Nephron (organoid): ENCODE results near the gene CCDC102B.
A peak's percentile ranks its signal among the peaks of the same experiment; 100 is the strongest.

Experiments used
- H3K27ac Mint-ChIP-seq, 3 experiments: 2 replicates each; pipeline ENCODE4 v1.8.0; 2020; ENCODE audit warnings: mixed read lengths in 3 of 3, mild to moderate bottlenecking in 2 of 3, moderate library complexity in 1 of 3
- H3K27me3 Mint-ChIP-seq: 2 replicates; pipeline ENCODE4 v1.8.0; 2021; ENCODE audit warnings: low read depth, mild to moderate bottlenecking, moderate library complexity, mixed read lengths
- H3K36me3 Mint-ChIP-seq: 2 replicates; pipeline ENCODE4 v1.8.0; 2020; ENCODE audit warnings: low read depth, mixed read lengths
- H3K4me1 Mint-ChIP-seq: 2 replicates; pipeline ENCODE4 v1.8.0; 2020; ENCODE audit warnings: mixed read lengths
- H3K4me3 Mint-ChIP-seq, 3 experiments: 2 replicates each; pipeline ENCODE4 v1.8.0; 2020; ENCODE audit warnings: mild to moderate bottlenecking in 3 of 3, mixed read lengths in 3 of 3, moderate library complexity in 2 of 3
- H3K9me3 Mint-ChIP-seq: 2 replicates; pipeline ENCODE4 v1.8.0; 2020; ENCODE audit warnings: mixed read lengths
- TF ChIP-seq, protein P1 (sequence below), 3 experiments: fragments of 200-600 bp; sonication (generic); IDR thresholded peaks; one replicate each; pipeline ENCODE4 v1.5.0; 2021; ENCODE audit warnings: antibody characterized with exemption in 3 of 3; ENCODE audit not compliant: unreplicated experiment in 3 of 3

The CCDC102B gene

DNA sequence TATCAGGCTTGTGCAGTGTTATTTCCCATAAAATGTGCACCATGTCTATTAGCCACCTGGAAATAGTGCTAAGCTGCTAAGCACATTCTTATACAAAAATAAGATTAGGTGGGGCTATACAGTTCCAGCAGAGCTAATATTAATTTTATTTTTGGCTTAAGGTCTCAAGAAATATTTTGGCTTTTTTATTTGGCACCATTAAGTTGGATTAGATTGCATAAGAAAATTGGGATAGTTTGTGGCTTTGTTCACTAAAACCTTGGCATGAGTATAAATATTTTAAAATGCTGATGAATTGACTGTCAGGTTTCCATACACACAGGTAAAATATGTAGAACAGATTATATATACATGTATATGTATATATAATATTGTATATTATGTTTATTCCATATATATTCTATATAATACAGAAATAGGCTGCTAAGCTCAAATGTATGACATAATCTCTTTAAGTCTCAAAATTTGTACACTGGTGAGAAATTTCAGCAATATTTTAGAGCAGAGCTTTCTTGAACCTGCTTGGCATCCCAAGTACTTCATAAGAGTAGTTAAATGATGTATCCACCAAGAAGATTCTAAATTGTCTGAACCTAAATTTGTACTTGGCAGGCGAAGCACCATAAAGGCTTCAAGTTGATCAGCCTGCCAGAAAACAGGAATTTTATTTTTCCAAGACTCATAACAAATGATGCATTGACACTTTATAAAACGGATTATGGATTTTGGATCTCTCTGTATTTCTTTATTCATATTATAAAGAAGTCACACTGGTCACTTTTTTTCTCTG, 32.6 kb downstream of the CCDC102B start:
- Mint-ChIP-seq H3K36me3 (no peaks in the 10 kb centered on the region), H3K27ac (no peak overlapping the region), H3K4me1 (peaks cover 9% of the 10 kb centered on the region), H3K4me3 (no peak overlapping the region), H3K27me3 (no peaks in the 10 kb centered on the region), H3K9me3 (no peaks in the 10 kb centered on the region)
- TF ChIP-seq, protein P1, sequence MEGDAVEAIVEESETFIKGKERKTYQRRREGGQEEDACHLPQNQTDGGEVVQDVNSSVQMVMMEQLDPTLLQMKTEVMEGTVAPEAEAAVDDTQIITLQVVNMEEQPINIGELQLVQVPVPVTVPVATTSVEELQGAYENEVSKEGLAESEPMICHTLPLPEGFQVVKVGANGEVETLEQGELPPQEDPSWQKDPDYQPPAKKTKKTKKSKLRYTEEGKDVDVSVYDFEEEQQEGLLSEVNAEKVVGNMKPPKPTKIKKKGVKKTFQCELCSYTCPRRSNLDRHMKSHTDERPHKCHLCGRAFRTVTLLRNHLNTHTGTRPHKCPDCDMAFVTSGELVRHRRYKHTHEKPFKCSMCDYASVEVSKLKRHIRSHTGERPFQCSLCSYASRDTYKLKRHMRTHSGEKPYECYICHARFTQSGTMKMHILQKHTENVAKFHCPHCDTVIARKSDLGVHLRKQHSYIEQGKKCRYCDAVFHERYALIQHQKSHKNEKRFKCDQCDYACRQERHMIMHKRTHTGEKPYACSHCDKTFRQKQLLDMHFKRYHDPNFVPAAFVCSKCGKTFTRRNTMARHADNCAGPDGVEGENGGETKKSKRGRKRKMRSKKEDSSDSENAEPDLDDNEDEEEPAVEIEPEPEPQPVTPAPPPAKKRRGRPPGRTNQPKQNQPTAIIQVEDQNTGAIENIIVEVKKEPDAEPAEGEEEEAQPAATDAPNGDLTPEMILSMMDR (IDR thresholded peaks at IDR 0.05; ENCODE audit: unreplicated experiment in 3 of 3), result no peak

DNA sequence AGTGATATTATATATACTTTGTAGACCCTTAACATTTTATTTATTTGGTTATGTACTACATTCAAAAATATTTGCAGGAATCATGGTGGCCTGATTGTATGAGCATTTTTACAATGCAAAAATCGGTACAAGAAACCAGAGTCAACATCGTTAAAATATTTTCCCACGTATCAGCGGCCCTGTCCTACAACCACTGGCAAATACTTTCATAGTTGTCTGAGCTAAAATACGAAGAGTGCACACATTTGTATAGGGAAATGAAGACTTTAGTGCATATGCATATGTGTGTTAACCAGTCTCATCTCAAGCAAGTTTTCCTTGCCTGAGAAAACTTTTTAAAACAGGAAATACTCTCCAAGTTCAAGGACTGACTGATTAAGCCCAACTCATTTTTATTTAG, 35.9 kb downstream of the CCDC102B start:
- no peaks in the 10 kb centered on the region for H3K36me3 Mint-ChIP-seq

DNA sequence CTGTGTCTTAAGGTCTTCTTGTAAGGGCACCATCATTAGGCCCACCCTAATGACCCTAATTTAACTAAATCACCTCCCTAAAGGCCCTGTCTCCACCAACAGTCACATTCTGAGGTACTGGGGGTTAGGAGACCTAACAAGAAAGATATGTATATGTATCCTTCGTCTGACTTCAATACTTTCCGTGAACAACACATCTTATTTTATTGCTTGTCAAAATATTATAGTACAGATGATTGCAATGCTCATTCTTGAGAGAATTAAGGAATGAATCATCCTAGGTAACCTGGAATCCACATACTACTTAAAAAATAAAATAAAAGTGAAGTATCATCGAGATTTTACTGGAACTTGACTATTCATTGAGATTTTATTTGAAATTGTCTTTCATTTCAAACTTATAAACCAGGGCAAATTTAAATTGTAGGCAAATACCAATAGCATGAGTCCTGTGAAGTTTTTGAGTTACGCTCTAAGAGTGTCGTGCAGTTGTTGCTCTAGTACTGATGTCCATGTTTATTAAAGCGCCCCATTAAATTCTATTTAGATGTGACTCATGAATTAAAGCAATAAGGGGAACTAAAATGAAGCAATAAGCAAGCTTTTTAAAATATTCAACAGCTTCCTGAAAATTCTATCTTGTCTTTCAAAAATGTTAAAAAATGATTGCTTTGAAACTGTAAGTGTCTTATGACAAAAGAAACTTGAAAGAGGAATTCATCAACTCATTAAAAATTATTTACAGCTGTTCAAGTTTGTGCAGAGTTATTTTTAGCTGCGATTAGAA, 40.0 kb downstream of the CCDC102B start:
- no peaks in the 10 kb centered on the region for H3K9me3 Mint-ChIP-seq
- H3K27me3 Mint-ChIP-seq, result no peaks in the 10 kb centered on the region
- no peaks in the 10 kb centered on the region for H3K36me3 Mint-ChIP-seq
- peaks cover 18% of the 10 kb centered on the region for H3K4me1 Mint-ChIP-seq
- TF ChIP-seq, protein P1 (IDR thresholded peaks at IDR 0.05; ENCODE audit: unreplicated experiment in 3 of 3), result no peak
- peak overlapping the region in 1 of 3 experiments; percentile 44 for H3K27ac Mint-ChIP-seq
- no peak overlapping the region for H3K4me3 Mint-ChIP-seq

More for the DNA sequence above, 35.9 kb downstream of the CCDC102B start:
- Mint-ChIP-seq H3K27ac (no peak overlapping the region), H3K9me3 (no peaks in the 10 kb centered on the region), H3K4me1 (peaks cover 15% of the 10 kb centered on the region), H3K27me3 (no peaks in the 10 kb centered on the region), H3K4me3 (no peak overlapping the region)
- TF ChIP-seq, protein P1 (IDR thresholded peaks at IDR 0.05; ENCODE audit: unreplicated experiment in 3 of 3), result no peak

DNA sequence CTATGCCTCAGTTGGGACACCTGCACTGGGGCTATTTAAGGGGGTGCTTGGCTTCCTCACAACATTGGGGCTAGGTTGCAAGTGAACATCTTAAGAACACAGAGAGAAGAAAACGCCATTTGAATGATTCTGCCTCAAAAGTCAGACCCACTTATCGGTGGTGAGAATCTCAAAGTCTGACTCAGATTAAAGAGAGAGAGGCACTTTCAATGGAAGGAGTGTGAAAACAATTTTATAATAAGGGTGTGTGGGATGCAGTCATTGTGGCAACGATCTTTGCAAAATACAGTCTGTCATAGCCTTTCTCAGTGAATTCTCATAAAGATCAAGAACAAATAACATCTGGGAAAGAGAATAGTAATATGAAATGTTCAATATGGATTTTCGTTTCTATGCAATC, 41.8 kb downstream of the CCDC102B start:
- Mint-ChIP-seq H3K9me3 (no peaks in the 10 kb centered on the region), H3K4me1 (peaks cover 18% of the 10 kb centered on the region), H3K36me3 (no peaks in the 10 kb centered on the region), H3K4me3 (no peak overlapping the region), H3K27me3 (no peaks in the 10 kb centered on the region), H3K27ac (peak overlapping the region in 1 of 3 experiments; percentile 16)
- TF ChIP-seq, protein P1 (IDR thresholded peaks at IDR 0.05; ENCODE audit: unreplicated experiment in 3 of 3), result no peak

DNA sequence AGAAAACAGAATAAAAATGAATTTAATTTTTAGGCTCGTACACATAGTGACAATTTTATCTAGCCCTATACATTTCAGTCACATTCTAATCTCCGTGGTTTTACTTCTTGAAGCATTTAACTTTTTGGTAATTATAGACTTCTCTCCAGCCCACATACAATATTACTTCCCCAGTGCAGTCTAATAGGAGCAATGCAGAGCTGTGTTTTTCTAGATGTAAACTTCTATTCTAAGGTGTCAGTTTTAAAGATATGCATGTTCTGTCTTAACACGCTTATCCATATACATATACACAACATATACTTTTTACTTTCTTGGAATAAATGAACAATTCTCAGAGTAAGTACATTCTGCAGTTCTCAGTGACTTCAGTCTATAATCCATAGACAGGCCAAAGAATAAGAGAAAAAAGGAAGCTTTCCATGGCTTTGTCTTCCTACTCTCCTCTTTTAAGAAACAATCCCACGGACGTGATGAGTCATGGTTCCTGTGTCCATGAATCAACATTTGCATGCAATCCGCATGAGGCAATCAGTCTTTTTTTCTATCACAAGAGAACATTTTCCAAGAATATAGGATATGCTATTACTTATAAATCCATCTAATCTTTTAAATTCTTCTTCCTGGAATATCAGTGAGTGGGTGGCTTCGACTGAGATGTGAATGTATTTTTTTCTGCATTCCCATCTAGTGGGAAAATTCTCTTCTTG, 42.8 kb downstream of the CCDC102B start:
- no peaks in the 10 kb centered on the region for H3K9me3 Mint-ChIP-seq
- H3K36me3 Mint-ChIP-seq, result no peaks in the 10 kb centered on the region
- H3K4me1 Mint-ChIP-seq, result peaks cover 18% of the 10 kb centered on the region
- H3K27me3 Mint-ChIP-seq, result no peaks in the 10 kb centered on the region
- no peak overlapping the region for H3K4me3 Mint-ChIP-seq
- TF ChIP-seq, protein P1 (IDR thresholded peaks at IDR 0.05; ENCODE audit: unreplicated experiment in 3 of 3), result no peak
- H3K27ac Mint-ChIP-seq, result peak overlapping the region; percentile 5 to 81 (median 61)
